Lung (tissue), 12 donors: ENCODE results near the gene RAB44. TPM values are rescaled to one million over a fixed set of nuclear protein-coding genes. Genes with fewer than 3 reads are reported as not detected.

Experiments
- ATAC-seq: fragments of 200-7000 bp; cut with Tn5 transposase; one replicate; pipeline ENCODE4 v1.9.1; 2020; ENCODE audit warnings: moderate number of reproducible peaks; ENCODE audit not compliant: insufficient read depth, low FRiP score
- DNase-seq, 3 donors: peaks; one replicate each; pipeline ENCODE4 v3.0.0-alpha.2; 2013 to 2017
- H3K27ac ChIP-seq, 2 donors: one replicate each; pipeline ENCODE4 v1.5.1; 2013; ENCODE audit warnings: mild to moderate bottlenecking in 2 of 2, moderate library complexity in 2 of 2, control low read depth in 1 of 2, inconsistent platforms in 1 of 2, low read depth in 1 of 2, low read length in 1 of 2
- H3K27me3 ChIP-seq, 3 donors: one replicate each; pipeline ENCODE4 v1.5.1; 2013; ENCODE audit warnings: low read length in 2 of 3; ENCODE audit not compliant: control insufficient read depth in 3 of 3, insufficient read depth in 3 of 3
- H3K36me3 ChIP-seq, 4 donors: one replicate each; pipeline ENCODE4 v1.5.1; 2013; ENCODE audit warnings: low read length in 4 of 4, mild to moderate bottlenecking in 1 of 4, moderate library complexity in 1 of 4; ENCODE audit not compliant: control insufficient read depth in 4 of 4, insufficient read depth in 4 of 4
- H3K4me1 ChIP-seq, 5 donors: one replicate each; pipeline ENCODE4 v1.5.1; 2013; ENCODE audit warnings: low read length in 5 of 5, mild to moderate bottlenecking in 2 of 5, moderate library complexity in 1 of 5; ENCODE audit not compliant: control insufficient read depth in 5 of 5, insufficient read depth in 5 of 5
- H3K4me3 ChIP-seq: one replicate; pipeline ENCODE4 v1.5.1; 2013; ENCODE audit warnings: mild to moderate bottlenecking, control low read depth, moderate library complexity
- H3K9ac ChIP-seq, 2 donors: one replicate each; pipeline ENCODE4 v1.5.1; 2013; ENCODE audit warnings: low read length in 2 of 2, control low read depth in 1 of 2; ENCODE audit not compliant: insufficient read depth in 1 of 2
- H3K9me3 ChIP-seq, 4 donors: one replicate each; pipeline ENCODE4 v1.5.1; 2013; ENCODE audit warnings: low read length in 3 of 4, mild to moderate bottlenecking in 1 of 4, moderate library complexity in 1 of 4; ENCODE audit not compliant: control insufficient read depth in 4 of 4, insufficient read depth in 3 of 4
- WGBS, 2 donors: extraction: QIAGEN DNeasy Blood & Tissue Kit; methylation state at CpG; one replicate each; pipeline ENCODE4 v1.1.7; 2013; 5-methylcytosine and 5-hydroxymethylcytosine counted together
- polyA plus RNA-seq, 2 donors: library from polyadenylated mRNA; stranded (reverse); fragments of 200-250 nt; gene quantifications; one replicate each; pipeline ENCODE4 v1.2.1, GENCODE V29; 2013
- total RNA-seq, 2 donors: library from RNA; depleted of rRNA in 1 of 2; stranded (reverse); fragments of >200 nt in 1 of 2; gene quantifications; one replicate each; pipeline ENCODE4 v1.2.1, GENCODE V29; 2014 to 2021
- TF ChIP-seq, protein P1 (sequence below): IDR thresholded peaks from 2 replicates; pipeline ENCODE4 v1.5.1; 2012; ENCODE audit warnings: mild to moderate bottlenecking; ENCODE audit errors: control extremely low read depth, extremely low read depth
- donor health status: control.
- donor health status: control.
- donor health status: Bipolar disorder and iron deficiency.
- donor health status: healthy.
- donor health status: DM: yes; HTN: yes; CAD: no.

Gene RAB44
- total and polyA plus RNA-seq, 4 donors, result 0.26 to 1.5 (median 0.91) TPM

DNA sequence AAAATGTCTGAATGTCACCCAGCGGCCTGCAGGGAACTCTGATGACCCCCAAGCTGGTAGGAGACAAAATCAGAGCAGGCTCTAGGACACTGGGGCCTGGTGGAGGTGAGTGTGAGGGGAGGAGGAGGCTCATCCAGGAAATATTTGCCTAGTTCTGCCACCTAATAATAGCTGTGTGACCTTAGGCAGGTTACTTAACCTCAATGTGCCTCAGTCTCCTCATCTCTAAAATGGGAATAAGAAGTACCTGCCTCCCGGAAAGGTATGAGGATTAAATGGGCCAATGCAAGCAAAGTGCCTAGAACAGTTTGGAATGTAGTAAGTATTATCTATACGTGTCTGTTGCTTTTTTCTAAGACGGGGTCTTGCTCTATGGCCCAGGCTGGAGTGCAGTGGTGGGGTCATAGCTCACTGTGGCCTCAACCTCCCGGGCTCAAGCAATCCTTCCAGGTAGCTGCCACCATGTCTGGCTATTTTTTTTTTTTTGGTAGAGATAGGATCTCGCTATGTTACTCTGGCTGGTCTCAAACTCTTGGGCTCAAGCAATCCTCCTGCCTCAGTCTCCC, 60.4 kb downstream of the RAB44 start:
- Histone ChIP-seq H3K9ac (no peak overlapping the region), H3K27me3 (no peaks in the 10 kb centered on the region), H3K9me3 (no peaks in the 10 kb centered on the region), H3K4me1 (peaks cover 0 to 3% (median 0%) of the 10 kb centered on the region in 5 donors), H3K4me3 (no peak overlapping the region), H3K27ac (no peak overlapping the region), H3K36me3 (no peaks in the 10 kb centered on the region)
- WGBS, 2 donors, result 78 to 89% methylated on average over 6 of the region's 6 CpGs
- TF ChIP-seq, protein P1, sequence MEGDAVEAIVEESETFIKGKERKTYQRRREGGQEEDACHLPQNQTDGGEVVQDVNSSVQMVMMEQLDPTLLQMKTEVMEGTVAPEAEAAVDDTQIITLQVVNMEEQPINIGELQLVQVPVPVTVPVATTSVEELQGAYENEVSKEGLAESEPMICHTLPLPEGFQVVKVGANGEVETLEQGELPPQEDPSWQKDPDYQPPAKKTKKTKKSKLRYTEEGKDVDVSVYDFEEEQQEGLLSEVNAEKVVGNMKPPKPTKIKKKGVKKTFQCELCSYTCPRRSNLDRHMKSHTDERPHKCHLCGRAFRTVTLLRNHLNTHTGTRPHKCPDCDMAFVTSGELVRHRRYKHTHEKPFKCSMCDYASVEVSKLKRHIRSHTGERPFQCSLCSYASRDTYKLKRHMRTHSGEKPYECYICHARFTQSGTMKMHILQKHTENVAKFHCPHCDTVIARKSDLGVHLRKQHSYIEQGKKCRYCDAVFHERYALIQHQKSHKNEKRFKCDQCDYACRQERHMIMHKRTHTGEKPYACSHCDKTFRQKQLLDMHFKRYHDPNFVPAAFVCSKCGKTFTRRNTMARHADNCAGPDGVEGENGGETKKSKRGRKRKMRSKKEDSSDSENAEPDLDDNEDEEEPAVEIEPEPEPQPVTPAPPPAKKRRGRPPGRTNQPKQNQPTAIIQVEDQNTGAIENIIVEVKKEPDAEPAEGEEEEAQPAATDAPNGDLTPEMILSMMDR, result no peak
- DNase-seq (no peak), ATAC-seq (no peak)

DNA sequence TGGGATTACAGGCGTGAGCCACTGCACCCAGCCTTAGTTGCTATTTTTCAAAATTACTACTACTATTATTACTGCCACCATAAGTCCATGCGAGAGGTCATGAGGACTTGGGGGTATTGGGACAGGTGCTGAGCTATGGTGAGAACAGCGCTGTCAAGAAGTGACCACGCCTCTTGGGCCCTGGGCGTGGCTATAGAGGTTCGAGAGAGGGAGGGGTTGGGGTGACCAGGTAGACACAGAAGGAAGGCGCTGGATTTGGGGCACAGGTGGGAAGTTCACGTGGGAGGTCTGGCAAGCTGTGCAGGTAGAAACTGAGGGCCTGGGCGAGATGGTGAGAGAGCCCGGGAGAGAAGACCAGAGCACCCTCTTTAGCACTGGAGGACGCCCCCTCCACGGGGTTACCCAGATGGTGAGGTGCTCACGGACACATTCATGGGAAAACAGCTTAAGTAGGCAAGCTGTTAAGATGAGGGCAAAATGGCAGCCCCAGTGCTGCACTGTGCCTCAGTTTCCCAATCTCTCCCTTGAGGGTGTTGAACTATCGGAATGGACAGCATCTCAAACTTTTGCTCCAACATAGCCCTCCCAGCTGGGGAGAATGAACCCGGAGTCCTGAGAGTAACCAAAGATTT, 61.0 kb downstream of the RAB44 start:
- H3K27ac ChIP-seq, result no peak overlapping the region
- peaks cover 0 to 3% (median 0%) of the 10 kb centered on the region in 5 donors for H3K4me1 ChIP-seq
- 74 to 83% methylated on average over 15 of the region's 15 CpGs for whole genome bisulfite sequencing, 2 donors
- ATAC-seq (no peak), DNase-seq (no peak)
- H3K27me3 ChIP-seq, result no peaks in the 10 kb centered on the region
- H3K36me3 ChIP-seq, result no peaks in the 10 kb centered on the region
- TF ChIP-seq, protein P1, result no peak
- no peak overlapping the region for H3K9ac ChIP-seq
- H3K9me3 ChIP-seq, result no peaks in the 10 kb centered on the region
- H3K4me3 ChIP-seq, result no peak overlapping the region

DNA sequence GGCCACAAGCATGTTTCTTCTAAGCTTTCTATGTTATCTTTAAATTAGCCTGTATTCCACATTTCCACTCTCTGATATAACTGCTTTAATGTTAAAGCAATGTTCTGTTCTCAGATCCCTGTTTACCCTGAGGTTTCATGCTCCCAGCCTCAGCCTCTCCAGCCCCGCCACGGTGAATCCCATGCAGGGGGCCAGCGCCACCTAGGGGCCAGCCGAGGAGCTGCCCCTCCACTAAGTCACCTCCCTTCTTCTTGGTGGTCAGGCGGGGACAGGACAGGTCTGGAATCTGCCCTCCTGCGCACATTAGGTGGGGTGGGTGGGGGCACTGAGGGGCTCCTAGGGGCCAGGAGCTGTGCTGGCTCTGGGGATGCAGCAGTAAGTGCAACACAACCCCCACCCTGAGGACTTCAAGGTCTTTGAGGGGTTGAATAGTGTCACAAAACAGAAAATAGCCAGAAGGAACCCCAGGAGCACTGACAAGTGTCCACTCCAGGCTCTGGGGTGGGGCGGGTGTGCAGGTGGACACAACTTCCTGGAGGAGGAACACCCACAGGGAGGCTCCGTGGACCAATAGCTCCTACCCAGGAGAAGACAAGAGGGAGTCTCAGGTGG, 61.6 kb downstream of the RAB44 start:
- Histone ChIP-seq H3K27me3 (no peaks in the 10 kb centered on the region), H3K27ac (no peak overlapping the region), H3K36me3 (no peaks in the 10 kb centered on the region), H3K4me1 (peaks cover 0 to 3% (median 0%) of the 10 kb centered on the region in 5 donors), H3K4me3 (no peak overlapping the region), H3K9me3 (no peaks in the 10 kb centered on the region), H3K9ac (no peak overlapping the region)
- TF ChIP-seq, protein P1, result peak; percentile 97
- 9 to 15% methylated on average over 8 of the region's 8 CpGs for WGBS, 2 donors
- peak; percentile 78 for ATAC-seq
- DNase-seq, result peak; percentile 78 to 86 (median 85)
